HEK293 (cell line): Measurements from ENCODE around the gene RFNG.

ENCODE experiments used
- CTCF ChIA-PET: fragments of 350-600 bp; formaldehyde crosslinking; extraction: SDS; loops from one replicate; lab custom pipeline; 2021; ENCODE audit warnings: antibody characterized with exemption; lab: Yijun Ruan, JAX
- POLR2A ChIA-PET: fragments of 300-600 bp; formaldehyde crosslinking; extraction: SDS; loops from one replicate; lab custom pipeline; 2020; ENCODE audit warnings: antibody characterized with exemption, inconsistent platforms; lab: Yijun Ruan, JAX
- H3K27ac ChIP-seq: fragments of 200-500 bp; sonication (Bioruptor generic); 2 replicates; pipeline ENCODE4 v1.5.1; 2014; ENCODE audit warnings: low read depth, low read length, control low read depth, inconsistent platforms; ENCODE audit errors: extremely low read depth
- H3K36me3 ChIP-seq, 2 experiments: fragments of 200-500 bp in 1 of 2; sonication (Bioruptor generic) in 1 of 2; 1 replicate in 1 of 2; 2 replicates in 1 of 2; pipeline ENCODE4 v1.5.1; 2014 to 2017; ENCODE audit warnings: inconsistent platforms in 2 of 2, low read length in 2 of 2; ENCODE audit not compliant: control insufficient read depth in 2 of 2, insufficient read depth in 1 of 2
- H3K4me1 ChIP-seq: fragments of 200-500 bp; sonication (Bioruptor generic); 2 replicates; pipeline ENCODE4 v1.5.1; 2014; ENCODE audit warnings: mild to moderate bottlenecking, low read length, inconsistent platforms; ENCODE audit not compliant: control insufficient read depth, insufficient read depth
- H3K4me3 ChIP-seq: 2 replicates; pipeline ENCODE4 v1.5.1; 2011; ENCODE audit warnings: low read depth, mild to moderate bottlenecking, control low read depth, low read length, moderate library complexity
- H3K9me3 ChIP-seq: fragments of 200-500 bp; sonication (Bioruptor generic); 2 replicates; pipeline ENCODE4 v1.5.1; 2014; ENCODE audit warnings: low read depth, low read length, inconsistent platforms; ENCODE audit not compliant: control insufficient read depth, insufficient read depth
- BCL11A ChIP-seq: fragments of 450-650 bp; formaldehyde crosslinking; IDR thresholded peaks from 2 replicates; pipeline ENCODE4 v1.5.1; 2016; ENCODE audit warnings: low read depth, missing biosample characterization, missing genetic modification characterization
- BCL11B ChIP-seq: fragments of 450-650 bp; formaldehyde crosslinking; IDR thresholded peaks from 2 replicates; pipeline ENCODE4 v1.5.1; 2016; ENCODE audit warnings: low read depth, missing biosample characterization, missing genetic modification characterization
- KLF8 ChIP-seq: fragments of 450-650 bp; formaldehyde crosslinking; IDR thresholded peaks from 2 replicates; pipeline ENCODE4 v1.5.1; 2016; ENCODE audit warnings: missing biosample characterization, missing genetic modification characterization
- ZBTB17 ChIP-seq: fragments of 450-650 bp; formaldehyde crosslinking; IDR thresholded peaks from 2 replicates; pipeline ENCODE4 v1.5.1; 2016; ENCODE audit warnings: missing biosample characterization, missing genetic modification characterization
- ZBTB8A ChIP-seq: fragments of 450-650 bp; formaldehyde crosslinking; IDR thresholded peaks from 2 replicates; pipeline ENCODE4 v1.5.1; 2016; ENCODE audit warnings: missing biosample characterization, missing genetic modification characterization
- ZFHX2 ChIP-seq: fragments of 450-650 bp; formaldehyde crosslinking; conservative IDR thresholded peaks from 2 replicates; pipeline ENCODE4 v1.5.1; 2016; ENCODE audit warnings: missing biosample characterization, missing genetic modification characterization
- ZFP3 ChIP-seq: fragments of 450-650 bp; formaldehyde crosslinking; IDR thresholded peaks from 2 replicates; pipeline ENCODE4 v1.5.1; 2016; ENCODE audit warnings: low read depth, missing biosample characterization, missing genetic modification characterization
- ZNF133 ChIP-seq: fragments of 450-650 bp; formaldehyde crosslinking; IDR thresholded peaks from 2 replicates; pipeline ENCODE4 v1.5.1; 2016; ENCODE audit warnings: missing biosample characterization, missing genetic modification characterization
- ZNF19 ChIP-seq: fragments of 450-650 bp; formaldehyde crosslinking; IDR thresholded peaks from 2 replicates; pipeline ENCODE4; 2016; ENCODE audit warnings: missing biosample characterization, missing genetic modification characterization, low read depth
- ZNF223 ChIP-seq: fragments of 450-650 bp; formaldehyde crosslinking; IDR thresholded peaks from 2 replicates; pipeline ENCODE4 v1.5.1; 2016; ENCODE audit warnings: missing biosample characterization, missing genetic modification characterization
- ZNF266 ChIP-seq: fragments of 450-650 bp; formaldehyde crosslinking; IDR thresholded peaks from 2 replicates; pipeline ENCODE4 v1.5.1; 2016; ENCODE audit warnings: missing biosample characterization, missing genetic modification characterization, low read depth
- ZNF324 ChIP-seq: fragments of 450-650 bp; formaldehyde crosslinking; IDR thresholded peaks from 2 replicates; pipeline ENCODE4 v1.5.1; 2016; ENCODE audit warnings: missing biosample characterization, missing genetic modification characterization
- ZNF623 ChIP-seq: fragments of 450-650 bp; formaldehyde crosslinking; IDR thresholded peaks from 2 replicates; pipeline ENCODE4 v1.5.1; 2016; ENCODE audit warnings: missing biosample characterization, missing genetic modification characterization
- ZNF654 ChIP-seq: fragments of 450-650 bp; formaldehyde crosslinking; IDR thresholded peaks from 2 replicates; pipeline ENCODE4 v1.5.1; 2016; ENCODE audit warnings: low read depth, missing biosample characterization, missing genetic modification characterization
- ZNF830 ChIP-seq: fragments of 450-650 bp; IDR thresholded peaks from 2 replicates; pipeline ENCODE4 v1.5.0; 2018; ENCODE audit warnings: missing biosample characterization, missing genetic modification characterization, low read depth, mild to moderate bottlenecking, moderate library complexity
- TF ChIP-seq, protein P1 (sequence below): fragments of 450-650 bp; formaldehyde crosslinking; IDR thresholded peaks from 2 replicates; pipeline ENCODE4 v1.5.1; 2016; ENCODE audit warnings: missing biosample characterization, missing genetic modification characterization
- TF ChIP-seq, protein P2 (sequence below): fragments of 450-650 bp; formaldehyde crosslinking; IDR thresholded peaks from 2 replicates; pipeline ENCODE4 v1.5.1; 2017; ENCODE audit warnings: missing biosample characterization, missing genetic modification characterization
- TF ChIP-seq, protein P3 (sequence below): sonication (generic); formaldehyde crosslinking; IDR thresholded peaks from 2 replicates; pipeline ENCODE4 v1.8.1; 2022; ENCODE audit warnings: mild to moderate bottlenecking, moderate library complexity, missing genetic modification reagents

RFNG gene

DNA sequence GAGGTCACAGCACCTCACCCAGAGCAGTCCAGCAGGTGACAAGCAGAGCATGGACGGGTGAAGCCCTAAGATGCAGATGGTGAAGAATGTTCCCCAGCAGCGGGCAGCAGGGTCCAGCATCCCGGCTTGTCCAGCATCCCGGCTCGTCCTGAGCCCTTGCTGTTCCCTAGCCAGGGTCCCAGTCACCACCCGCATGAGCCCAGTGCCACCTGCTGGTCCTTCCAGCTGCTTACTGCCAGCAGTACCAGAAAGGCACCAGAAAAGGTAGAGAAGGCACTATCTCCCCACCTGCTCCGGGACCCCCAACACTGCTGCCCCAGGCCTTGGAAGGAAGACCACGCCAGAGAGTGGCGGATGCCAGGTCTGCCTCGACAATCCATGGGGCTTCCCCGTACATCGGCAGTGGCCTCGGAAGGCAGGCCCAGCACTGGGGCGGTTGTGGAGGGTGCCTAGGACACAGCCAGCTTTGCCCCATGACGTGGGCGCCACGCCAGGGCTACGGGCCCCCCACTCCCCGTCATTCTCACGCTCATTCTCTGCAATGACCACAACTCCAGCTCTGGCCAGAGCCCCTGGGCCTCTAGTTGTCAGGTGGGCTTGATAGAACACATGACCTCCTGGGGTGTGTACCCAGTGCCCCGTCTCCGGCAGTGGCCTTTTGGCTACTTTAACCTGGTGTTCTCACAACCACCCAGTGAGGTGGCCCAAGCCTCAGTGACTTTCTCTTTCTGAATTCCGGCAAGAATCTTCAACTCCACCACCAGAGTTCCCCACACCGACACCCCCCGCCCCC, 30.3 kb downstream of the RFNG start (continued):
- TF ChIP-seq BCL11A (tag by site-specific recombination) (peak; percentile 64; the same call in 1 of the 2 replicates), ZNF654 (tag by site-specific recombination) (peak; percentile 85), ZNF266 (no peak), ZFHX2 (no peak), ZNF623 (tag by site-specific recombination) (no peak), ZFP3 (tag by site-specific recombination) (no peak), ZBTB17 (no peak), ZNF223 (tag by site-specific recombination) (no peak), ZNF324 (tag by site-specific recombination) (no peak), BCL11B (tag by site-specific recombination) (peak; percentile 64; the same call in 1 of the 2 replicates), ZNF19 (tag by site-specific recombination) (no peak), ZBTB8A (tag by site-specific recombination) (peak; percentile 81), KLF8 (tag by site-specific recombination) (no peak), ZNF133 (tag by site-specific recombination) (no peak), ZNF830 (tag by site-specific recombination) (no peak)
- TF ChIP-seq, protein P1, sequence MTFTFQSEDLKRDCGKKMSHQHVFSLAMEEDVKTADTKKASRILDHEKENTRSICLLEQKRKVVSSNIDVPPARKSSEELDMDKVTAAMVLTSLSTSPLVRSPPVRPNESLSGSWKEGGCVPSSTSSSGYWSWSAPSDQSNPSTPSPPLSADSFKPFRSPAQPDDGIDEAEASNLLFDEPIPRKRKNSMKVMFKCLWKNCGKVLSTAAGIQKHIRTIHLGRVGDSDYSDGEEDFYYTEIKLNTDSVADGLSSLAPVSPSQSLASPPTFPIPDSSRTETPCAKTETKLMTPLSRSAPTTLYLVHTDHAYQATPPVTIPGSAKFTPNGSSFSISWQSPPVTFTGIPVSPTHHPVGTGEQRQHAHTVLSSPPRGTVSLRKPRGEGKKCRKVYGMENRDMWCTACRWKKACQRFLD (tag by site-specific recombination): no peak
- TF ChIP-seq, protein P2, sequence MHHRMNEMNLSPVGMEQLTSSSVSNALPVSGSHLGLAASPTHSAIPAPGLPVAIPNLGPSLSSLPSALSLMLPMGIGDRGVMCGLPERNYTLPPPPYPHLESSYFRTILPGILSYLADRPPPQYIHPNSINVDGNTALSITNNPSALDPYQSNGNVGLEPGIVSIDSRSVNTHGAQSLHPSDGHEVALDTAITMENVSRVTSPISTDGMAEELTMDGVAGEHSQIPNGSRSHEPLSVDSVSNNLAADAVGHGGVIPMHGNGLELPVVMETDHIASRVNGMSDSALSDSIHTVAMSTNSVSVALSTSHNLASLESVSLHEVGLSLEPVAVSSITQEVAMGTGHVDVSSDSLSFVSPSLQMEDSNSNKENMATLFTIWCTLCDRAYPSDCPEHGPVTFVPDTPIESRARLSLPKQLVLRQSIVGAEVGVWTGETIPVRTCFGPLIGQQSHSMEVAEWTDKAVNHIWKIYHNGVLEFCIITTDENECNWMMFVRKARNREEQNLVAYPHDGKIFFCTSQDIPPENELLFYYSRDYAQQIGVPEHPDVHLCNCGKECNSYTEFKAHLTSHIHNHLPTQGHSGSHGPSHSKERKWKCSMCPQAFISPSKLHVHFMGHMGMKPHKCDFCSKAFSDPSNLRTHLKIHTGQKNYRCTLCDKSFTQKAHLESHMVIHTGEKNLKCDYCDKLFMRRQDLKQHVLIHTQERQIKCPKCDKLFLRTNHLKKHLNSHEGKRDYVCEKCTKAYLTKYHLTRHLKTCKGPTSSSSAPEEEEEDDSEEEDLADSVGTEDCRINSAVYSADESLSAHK (tag by site-specific recombination): no peak

DNA sequence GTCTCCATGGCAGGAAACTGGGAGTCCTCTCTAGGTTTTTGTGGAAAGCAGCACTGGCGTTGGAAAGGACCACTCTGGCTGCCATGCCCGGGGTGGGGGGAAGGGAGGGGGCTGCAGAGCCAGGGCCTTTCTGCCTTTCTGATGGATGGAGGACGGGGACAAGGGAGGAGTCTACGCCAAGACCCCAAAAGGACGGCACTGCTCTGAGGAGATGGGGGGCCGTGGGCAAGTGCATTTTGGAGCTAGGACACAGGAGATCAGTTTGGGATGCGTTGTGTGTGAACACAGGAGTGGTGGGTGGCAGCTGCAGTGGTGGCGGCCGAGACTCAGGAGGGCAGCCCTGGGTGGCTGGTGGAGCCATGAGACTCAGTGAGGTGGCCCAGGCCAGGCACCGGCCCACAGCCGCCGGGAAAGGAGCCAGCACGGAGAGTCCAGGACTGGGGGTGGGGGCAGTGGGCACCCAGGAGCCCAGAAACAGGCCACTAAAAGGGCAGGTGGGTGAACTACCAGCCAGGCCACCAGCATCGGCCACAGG, 31.0 kb downstream of the RFNG start:
- H3K4me1 ChIP-seq: peaks cover 11% of the 10 kb centered on the region
- ChIA-PET POLR2A (interaction anchor here (0.5 to 5.1 kb wide), 13 partner anchors 10 to 298 kb away, joined by 3 to 61 read pairs (median 8); partner anchors contain the start of genes DCXR, NOTUM and RAC3), CTCF (interaction anchor here (0.6 to 7.6 kb wide), 31 partner anchors 8 to 284 kb away, joined by 3 to 105 read pairs (median 5); partner anchors contain the start of genes DCXR, MAFG, NOTUM and RAC3)
- TF ChIP-seq, protein P3, sequence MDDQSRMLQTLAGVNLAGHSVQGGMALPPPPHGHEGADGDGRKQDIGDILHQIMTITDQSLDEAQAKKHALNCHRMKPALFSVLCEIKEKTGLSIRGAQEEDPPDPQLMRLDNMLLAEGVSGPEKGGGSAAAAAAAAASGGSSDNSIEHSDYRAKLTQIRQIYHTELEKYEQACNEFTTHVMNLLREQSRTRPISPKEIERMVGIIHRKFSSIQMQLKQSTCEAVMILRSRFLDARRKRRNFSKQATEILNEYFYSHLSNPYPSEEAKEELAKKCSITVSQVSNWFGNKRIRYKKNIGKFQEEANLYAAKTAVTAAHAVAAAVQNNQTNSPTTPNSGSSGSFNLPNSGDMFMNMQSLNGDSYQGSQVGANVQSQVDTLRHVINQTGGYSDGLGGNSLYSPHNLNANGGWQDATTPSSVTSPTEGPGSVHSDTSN (CRISPR knock-in tag): peak; percentile 10; the same call in 1 of the 2 replicates
- TF ChIP-seq ZBTB8A (tag by site-specific recombination): no peak; the same call in 1 of the 2 replicates
- H3K36me3 ChIP-seq: peaks cover 0 to 30% of the 10 kb centered on the region in 2 experiments; a peak in 1 of 3 replicates
- H3K4me3 ChIP-seq: no peak overlapping the region
- no peaks in the 10 kb centered on the region for H3K9me3 ChIP-seq
- H3K27ac ChIP-seq: peak overlapping the region; percentile 38
